Loucy (cell line): ENCODE results near the gene ZNF76.

Source experiments
- CTCF ChIP-seq: fragments of 200-600 bp; sonication (generic); conservative IDR thresholded peaks from 2 replicates; pipeline ENCODE4 v1.5.1; 2014; ENCODE audit warnings: mild to moderate bottlenecking, antibody characterized with exemption, low read length
- EZH2phosphoT487 ChIP-seq: fragments of 200-600 bp; IDR thresholded peaks from 2 replicates; pipeline ENCODE4 v1.6.1; 2018; ENCODE audit warnings: antibody characterized with exemption, mild to moderate bottlenecking, moderate library complexity, borderline replicate concordance

DNA sequence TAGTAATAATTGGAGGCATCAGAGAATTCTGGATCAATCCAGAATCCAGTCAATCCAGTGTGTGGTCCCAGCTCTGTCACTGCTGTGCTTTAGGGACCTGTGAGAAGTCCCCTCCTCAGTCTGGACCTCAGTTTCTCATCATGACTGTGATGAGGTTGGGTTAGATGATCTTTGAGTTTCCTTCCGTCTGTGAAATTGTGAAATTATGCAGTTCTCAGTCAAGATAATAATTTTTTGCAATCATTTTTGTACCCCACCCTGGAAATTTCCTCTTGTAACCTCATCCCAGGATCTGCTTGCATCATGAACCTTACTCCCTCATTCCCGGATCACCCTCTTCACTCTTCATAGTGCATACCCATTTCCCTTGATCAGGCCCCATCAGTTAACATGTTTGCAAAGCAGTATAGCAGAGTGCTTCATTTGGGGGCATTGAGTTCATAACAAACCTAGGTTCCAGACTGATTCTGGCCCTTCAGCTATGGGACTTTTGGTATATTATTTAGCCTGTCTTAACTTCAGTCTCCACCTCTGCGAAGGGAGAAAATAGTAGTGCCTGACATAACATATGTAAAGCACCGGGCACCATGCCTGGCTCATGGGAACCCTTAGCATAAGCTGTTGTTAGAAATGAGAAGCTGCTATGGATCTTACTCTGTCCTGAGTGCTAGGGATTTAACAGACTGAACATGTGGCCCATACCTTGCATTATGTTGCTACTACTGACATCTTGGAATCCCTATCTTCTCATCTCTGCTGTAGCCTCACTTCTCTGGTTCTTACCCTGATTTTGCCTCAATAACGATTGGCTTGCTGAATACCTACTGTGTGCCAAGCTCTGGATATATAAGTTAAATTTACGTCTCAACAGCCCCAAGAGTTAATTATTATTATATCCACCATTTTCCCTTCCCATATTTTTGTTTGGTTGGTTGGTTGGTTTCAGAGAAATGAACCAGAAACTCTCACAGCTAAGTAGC, 1.3 kb downstream of the ZNF76 start:
- TF ChIP-seq CTCF = no peak
- TF ChIP-seq EZH2phosphoT487 = no peak
